HL-60 (cell line): ENCODE results near the gene MYOM1.

Experiments
- DNase-seq, 2 experiments: peaks; one replicate each; pipeline ENCODE4 v3.0.0-alpha.2; 2010 to 2020; ENCODE audit warnings: low read depth in 1 of 2, low spot score in 1 of 2
- H3K27ac ChIP-seq: fragments of 250-450 bp; sonication (Bioruptor Pico); replicated peaks from 2 replicates; pipeline ENCODE4 v1.5.1; 2020; ENCODE audit warnings: mild to moderate bottlenecking, moderate library complexity
- H3K27me3 ChIP-seq: fragments of 250-450 bp; sonication (Bioruptor Pico); 2 replicates; pipeline ENCODE4 v1.5.1; 2021; ENCODE audit warnings: mild to moderate bottlenecking, moderate library complexity; ENCODE audit not compliant: insufficient read depth, poor library complexity, severe bottlenecking
- H3K4me3 ChIP-seq: replicated peaks from 2 replicates; pipeline ENCODE4 v1.5.1; 2011; ENCODE audit warnings: mild to moderate bottlenecking, control low read depth, low read length; ENCODE audit not compliant: insufficient read depth
- GABPA ChIP-seq: IDR thresholded peaks from 2 replicates; pipeline ENCODE4 v1.6.1; 2012; ENCODE audit warnings: low read depth
- POLR2AphosphoS5 ChIP-seq: IDR thresholded peaks from 2 replicates; pipeline ENCODE4 v1.6.1; 2012; ENCODE audit warnings: low read depth
- REST ChIP-seq: IDR thresholded peaks from 2 replicates; pipeline ENCODE4 v1.6.1; 2012; ENCODE audit warnings: low read depth; ENCODE audit not compliant: insufficient replicate concordance
- SPI1 ChIP-seq: IDR thresholded peaks from 2 replicates; pipeline ENCODE4 v1.6.1; 2012; ENCODE audit warnings: low read depth, mild to moderate bottlenecking, borderline replicate concordance
- TF ChIP-seq, protein P1 (sequence below): IDR thresholded peaks from one replicate; pipeline ENCODE4 v1.5.1; 2011; ENCODE audit warnings: low read length, control low read depth, inconsistent platforms; ENCODE audit not compliant: insufficient read depth

The MYOM1 gene

GRCh38 chr18:3238742-3239141 lies 19.0 kb upstream of the MYOM1 start:
- H3K4me3 ChIP-seq = no peak overlapping the region
- no peak for TF ChIP-seq GABPA
- TF ChIP-seq REST = no peak
- TF ChIP-seq POLR2AphosphoS5 = no peak
- H3K27me3 ChIP-seq = no peaks in the 10 kb centered on the region
- no peak for DNase-seq
- H3K27ac ChIP-seq = no peak overlapping the region

DNA sequence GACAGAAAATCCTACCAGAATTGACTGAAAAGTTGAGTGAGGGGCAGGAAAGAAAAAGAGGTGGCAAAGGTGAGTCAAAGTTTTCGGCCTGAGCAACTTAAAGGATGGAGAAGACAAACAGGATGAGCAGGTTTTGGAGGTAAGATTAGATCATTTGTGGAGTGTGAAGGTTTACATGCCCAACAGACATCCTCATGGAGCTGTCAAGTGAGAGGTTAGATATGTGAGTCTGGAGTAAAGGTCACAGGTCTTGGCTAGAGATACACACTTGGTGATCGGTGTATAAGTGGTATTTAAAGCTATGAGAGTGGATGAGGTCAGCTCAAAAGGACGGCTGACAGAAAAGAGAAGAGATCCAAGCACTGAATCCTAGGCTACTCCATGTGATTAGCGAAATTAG lies 16.7 kb upstream of the MYOM1 start:
- TF ChIP-seq GABPA = no peak
- TF ChIP-seq REST = no peak
- TF ChIP-seq POLR2AphosphoS5 = no peak
- TF ChIP-seq, protein P1, sequence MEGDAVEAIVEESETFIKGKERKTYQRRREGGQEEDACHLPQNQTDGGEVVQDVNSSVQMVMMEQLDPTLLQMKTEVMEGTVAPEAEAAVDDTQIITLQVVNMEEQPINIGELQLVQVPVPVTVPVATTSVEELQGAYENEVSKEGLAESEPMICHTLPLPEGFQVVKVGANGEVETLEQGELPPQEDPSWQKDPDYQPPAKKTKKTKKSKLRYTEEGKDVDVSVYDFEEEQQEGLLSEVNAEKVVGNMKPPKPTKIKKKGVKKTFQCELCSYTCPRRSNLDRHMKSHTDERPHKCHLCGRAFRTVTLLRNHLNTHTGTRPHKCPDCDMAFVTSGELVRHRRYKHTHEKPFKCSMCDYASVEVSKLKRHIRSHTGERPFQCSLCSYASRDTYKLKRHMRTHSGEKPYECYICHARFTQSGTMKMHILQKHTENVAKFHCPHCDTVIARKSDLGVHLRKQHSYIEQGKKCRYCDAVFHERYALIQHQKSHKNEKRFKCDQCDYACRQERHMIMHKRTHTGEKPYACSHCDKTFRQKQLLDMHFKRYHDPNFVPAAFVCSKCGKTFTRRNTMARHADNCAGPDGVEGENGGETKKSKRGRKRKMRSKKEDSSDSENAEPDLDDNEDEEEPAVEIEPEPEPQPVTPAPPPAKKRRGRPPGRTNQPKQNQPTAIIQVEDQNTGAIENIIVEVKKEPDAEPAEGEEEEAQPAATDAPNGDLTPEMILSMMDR = no peak
- TF ChIP-seq SPI1 = no peak

DNA sequence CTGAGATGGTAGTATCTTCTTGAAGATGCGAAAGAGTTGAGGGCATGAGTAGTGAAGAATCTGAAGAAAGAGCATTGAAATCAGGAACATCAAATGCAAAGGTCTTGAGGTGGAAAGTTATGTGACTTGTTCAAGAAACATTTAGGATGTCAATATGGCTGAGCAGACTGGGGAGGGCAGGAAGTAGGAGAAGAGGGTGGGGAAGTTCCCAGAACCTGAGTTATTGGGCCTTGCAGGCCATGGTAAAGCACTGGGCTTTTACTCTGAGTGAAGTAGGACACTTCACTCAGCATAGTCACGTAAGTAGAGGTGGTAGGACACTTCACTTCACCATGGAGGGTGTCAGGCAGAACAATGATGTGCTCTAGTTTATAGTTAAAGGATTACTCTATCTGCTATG lies 16.1 kb upstream of the MYOM1 start:
- TF ChIP-seq REST (no peak), GABPA (no peak), POLR2AphosphoS5 (no peak), SPI1 (no peak)
- TF ChIP-seq, protein P1 = no peak
- Histone ChIP-seq H3K27me3 (no peaks in the 10 kb centered on the region), H3K4me3 (no peak overlapping the region), H3K27ac (no peak overlapping the region)
- DNase-seq = no peak

More for the DNA sequence above, 16.7 kb upstream of the MYOM1 start:
- H3K27ac ChIP-seq = no peak overlapping the region
- no peaks in the 10 kb centered on the region for H3K27me3 ChIP-seq
- DNase-seq = no peak
- no peak overlapping the region for H3K4me3 ChIP-seq

DNA sequence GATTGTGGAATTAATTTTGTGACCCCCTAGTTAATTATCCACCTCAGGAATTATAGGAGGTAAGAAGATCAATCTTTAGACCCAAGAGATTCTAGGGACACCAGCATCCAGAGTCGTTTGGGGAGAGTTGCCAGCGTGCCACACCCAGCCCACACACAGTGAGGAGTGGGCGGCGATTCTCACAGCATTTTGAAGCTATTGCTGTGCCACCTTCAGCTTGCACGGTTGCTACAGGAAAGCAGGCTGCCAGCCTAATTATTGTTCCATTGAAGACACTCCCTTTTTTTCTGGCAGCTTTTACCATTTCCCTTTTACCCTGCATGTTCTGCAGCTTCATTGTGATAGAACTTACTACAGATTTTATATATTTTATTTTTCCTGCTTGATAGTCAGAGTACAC lies 14.7 kb upstream of the MYOM1 start:
- Histone ChIP-seq H3K27ac (no peak overlapping the region), H3K4me3 (no peak overlapping the region), H3K27me3 (no peaks in the 10 kb centered on the region)
- TF ChIP-seq GABPA = no peak
- TF ChIP-seq, protein P1 = no peak
- TF ChIP-seq POLR2AphosphoS5 = no peak
- no peak for TF ChIP-seq REST
- DNase-seq = no peak
